ENCODE measurements around the gene ARMC3.

- TF ChIP-seq POLR2A (IDR thresholded peaks at IDR 0.05) (no peak), CTCF (IDR thresholded peaks at IDR 0.05) (no peak)
Measured at GRCh38 chr10:23080262-23080661, 152.4 kb downstream of the ARMC3 start.

All from ovary (tissue), 3 donors.